Stimulated activated CD8-positive, alpha-beta memory T cell treated with anti-CD3 and anti-CD28 coated beads, Interleukin-15, amount 100 ng/mL, for 48 hours (primary cell): ENCODE measurements around the gene TRIM71.
"Not testable (repeated sequence)": the region's sequence is repeated elsewhere in the genome, so short reads cannot be mapped to it uniquely, and the experiment has no call there.

Source experiments
- DNase-seq, 2 donors: peaks; one replicate each; pipeline ENCODE4 v3.0.0-alpha.2; 2020; ENCODE audit warnings: low read depth in 2 of 2

Gene TRIM71

DNA sequence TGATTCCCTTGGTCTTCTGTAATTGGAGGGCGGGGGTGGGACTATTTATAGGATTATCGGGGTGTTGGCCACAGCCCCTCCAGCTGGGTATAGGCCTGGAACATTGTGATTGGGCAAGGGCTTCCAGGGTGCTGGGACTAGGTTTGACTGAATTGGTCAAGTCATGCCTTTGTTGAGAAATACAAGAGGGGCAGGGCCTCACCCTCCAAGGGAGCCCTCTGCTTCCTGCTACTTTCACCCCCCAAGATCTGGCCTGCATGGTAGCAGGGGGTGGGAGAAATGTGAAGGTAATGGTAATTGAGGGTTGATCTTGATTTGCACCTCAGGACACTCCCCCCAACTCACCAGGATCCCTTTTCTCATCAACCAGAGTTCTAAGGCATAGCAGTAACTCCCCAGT, 25.2 kb downstream of the TRIM71 start:
- no peak for DNase-seq

DNA sequence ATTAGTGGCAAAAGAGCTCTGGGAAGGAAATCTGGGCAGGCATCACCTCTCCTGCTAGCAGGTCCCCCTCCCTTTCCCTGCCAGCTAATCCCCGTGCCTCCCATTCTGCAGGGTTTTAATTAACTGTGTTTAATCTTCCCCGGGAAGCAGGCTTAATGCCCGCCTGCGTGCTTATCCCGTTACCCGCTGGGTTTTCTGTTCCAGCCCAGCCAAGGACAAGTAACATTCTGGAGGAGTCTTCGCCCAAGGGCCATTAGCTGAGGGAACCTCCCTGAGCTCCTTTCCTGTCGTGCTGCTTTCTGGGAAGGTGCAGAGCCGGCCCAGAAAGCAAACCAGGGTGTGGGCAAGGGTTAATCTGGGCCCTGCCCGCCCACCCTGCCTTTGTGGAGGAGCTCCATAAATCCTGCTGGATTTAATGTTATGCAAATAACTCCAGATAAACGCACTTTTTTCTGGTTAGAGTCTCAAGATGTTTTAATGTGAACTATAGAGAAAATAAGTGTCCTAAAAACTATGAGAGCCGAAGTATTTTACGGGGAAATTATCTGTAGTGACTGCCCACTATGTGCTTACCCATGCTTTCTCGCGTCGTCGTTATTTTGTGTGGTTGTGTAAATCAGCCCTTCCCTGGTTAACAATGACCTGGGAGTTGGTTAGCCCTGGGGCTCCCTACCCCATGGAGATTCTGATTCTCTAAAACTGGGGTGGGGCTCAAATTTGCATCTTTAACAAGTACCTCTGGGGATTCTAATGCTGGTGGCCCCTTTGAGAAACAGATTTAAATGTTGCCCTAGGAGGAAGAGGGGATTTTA, 25.9 kb downstream of the TRIM71 start:
- DNase-seq: no peak

DNA sequence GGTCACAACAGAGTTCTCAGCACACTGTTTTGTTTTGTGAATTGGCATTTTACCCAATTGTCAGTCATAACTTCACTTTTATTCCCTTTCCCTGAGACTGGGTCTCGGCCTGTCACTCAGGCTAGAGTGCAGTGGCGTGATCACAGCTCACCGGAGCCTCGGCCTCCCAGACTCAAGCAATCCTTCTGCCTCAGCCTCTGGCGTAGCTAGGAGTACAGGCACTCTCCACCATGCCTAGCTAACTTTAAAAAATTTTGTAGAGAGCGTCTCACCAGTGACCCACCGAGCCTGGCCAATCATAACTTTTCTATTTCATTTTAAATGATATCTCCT, 26.5 kb downstream of the TRIM71 start:
- no peak for DNase-seq

DNA sequence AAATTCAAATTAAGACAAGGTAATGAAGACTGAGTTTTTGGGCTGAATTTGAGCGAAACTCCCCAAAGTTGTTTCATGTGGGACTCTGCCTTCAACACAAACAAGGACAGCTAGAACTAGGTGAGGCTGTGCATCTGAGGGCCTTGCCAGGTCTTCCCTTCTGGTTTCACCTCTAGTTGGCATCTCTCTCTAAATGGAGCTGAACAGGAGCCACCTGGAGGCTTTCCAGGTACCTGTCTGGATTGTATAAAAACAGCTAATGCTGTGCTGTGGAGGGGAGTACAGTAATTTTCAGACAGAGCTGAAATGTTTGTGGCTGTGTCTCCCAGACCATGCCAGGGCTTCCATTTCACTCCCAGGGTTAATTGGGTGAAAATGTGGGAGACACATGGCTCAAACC, 27.1 kb downstream of the TRIM71 start:
- DNase-seq: no peak

DNA sequence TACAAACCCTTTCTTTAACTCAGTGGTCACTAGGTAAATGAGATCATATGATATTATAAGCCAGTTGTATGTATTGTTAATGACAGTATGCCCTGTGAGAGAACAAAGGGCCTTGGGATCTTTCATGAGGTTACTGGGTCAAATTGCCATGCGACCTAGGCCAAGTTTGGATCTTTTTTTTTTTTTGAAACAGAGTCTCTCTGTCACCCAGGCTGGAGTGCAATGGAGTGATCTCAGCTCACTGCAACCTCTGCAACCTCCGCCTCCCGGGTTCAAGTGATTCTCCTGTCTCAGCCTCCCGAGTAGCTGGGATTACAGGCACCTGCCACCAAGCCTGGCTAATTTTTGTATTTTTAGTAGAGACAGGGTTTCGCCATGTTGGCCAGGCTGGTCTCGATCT, 27.7 kb downstream of the TRIM71 start:
- DNase-seq: not testable (repeated sequence)

DNA sequence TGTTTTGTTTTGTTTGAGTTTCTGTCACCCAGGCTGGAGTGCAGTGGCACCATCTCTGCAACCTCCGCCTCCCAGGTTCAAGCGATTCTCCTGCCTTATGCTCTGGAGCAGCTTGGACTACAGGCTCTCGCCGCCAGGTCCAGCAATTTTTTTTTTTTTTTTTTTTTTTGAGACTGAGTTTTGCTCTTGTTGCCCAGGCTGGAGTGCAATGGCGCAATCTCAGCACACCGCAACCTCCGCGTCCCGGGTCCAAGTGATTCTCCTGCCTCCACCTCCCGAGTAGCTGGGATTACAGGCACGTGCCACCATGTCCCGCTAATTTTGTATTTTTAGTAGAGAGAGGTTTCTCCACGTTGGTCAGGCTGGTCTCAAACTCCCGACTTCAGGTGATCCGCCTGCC, 29.2 kb downstream of the TRIM71 start:
- DNase-seq: not testable (repeated sequence)

DNA sequence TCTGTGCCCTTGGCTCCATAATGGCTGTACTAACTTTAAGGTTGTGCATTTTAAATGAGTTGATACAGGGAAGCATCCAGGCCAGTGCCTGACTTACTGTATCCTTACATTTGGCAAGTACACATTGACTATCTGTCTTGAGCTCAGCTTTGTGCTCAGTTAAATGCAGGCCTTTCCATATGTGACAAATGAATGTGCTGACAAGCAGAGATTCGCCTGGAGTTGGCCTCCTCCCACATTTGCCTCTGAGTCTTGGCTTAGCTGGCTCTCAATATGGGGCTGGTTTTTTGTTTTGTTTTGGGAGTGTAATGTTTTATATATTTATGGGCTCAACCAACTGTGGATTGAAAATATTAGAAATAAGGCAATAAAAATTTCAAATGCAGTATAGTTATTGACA, 29.7 kb downstream of the TRIM71 start:
- DNase-seq: no peak

DNA sequence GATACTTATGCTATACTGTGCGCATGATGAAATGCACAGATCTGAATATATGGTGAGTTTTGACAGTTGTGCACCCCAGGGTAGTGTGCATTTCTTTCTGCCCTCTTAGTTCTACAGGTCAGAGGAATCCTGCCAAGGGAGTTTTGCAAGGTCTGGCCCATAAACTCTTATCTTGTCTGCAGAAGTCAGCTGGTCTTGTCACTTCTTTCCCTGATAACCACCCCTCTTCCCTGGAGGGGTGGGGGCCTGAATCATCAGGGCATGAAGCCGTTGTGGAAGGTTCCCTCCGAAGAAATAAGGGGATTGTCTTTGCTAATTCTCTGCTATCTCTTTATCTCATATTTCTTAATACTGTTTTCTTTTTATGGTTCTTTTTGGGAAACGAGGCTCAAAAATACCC, 30.4 kb downstream of the TRIM71 start:
- DNase-seq: no peak

DNA sequence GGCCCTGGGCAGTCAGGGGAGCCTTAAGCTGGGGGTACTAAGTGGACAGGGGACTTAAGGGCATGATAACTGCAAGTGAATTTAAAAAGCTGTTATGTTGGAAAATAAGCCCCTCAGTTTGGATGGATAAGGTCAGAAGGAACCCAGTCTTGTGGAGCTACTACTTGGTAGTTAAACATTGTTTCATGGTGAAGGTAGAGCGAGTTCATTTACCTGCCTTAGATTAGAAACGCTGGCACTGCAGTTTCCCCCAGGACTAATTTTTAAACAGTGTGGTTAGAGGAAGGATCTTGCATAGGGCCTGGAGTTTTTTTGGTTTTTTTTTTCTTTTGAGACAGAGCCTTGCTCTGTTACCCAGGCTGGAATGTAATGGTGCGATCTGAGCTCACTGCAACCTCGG, 31.2 kb downstream of the TRIM71 start:
- DNase-seq: no peak

DNA sequence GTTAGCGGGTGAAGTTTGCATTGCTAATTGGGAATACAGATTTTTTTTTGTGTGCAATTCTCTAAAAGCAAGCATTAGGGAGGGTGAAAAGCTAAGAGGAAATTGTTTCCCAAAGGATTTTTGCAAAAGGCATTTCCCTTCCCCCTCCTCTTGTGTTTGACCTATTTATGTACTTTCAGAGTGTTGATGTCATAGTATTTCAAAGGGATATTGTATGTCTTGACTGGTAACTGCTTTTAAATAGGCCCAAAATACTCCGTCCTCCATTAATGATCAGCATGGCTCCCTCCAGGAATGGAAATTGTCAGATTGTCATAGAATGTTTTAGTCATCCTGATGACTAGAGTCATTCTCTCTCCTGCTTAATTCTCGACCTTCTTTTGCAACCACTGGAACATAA, 32.4 kb downstream of the TRIM71 start:
- no peak for DNase-seq

DNA sequence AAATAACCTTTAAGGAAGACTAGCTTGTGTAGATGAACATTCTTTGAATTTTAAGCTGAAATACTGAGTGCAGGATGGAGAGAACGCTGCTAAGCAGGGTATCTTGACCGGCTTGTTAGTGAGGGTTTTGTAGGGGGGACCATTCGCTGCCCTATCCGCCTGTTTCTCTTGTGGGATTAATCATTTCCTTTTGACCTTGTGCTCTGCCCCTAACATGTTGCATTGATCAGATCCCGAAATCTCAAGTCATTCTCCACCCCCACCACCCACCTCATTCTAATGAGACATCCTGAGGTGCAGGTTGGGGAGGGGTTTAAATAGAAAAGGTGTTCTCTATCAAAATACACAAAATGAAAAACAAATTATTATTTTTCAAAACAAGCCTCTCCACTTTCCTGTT, 32.8 kb downstream of the TRIM71 start:
- no peak for DNase-seq

DNA sequence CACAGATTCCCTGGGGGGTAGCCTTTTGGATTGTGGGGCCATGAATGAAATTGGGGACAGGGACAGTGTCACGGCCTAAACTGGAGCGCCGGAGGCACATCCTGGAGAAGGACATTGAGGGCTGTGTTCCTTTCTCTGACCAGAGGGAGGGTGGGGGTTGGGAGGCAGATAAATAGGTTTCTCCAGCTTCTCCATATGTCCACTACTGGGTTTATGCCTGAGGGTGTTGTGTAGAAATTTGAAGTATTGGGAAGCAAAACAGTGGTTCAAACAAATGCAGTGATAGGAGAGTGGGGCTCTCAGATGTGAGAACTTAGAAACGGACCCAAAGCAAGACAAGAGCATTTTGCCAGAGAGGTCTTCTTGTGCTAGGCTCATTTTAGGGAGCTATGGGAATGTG, 34.3 kb downstream of the TRIM71 start:
- no peak for DNase-seq

DNA sequence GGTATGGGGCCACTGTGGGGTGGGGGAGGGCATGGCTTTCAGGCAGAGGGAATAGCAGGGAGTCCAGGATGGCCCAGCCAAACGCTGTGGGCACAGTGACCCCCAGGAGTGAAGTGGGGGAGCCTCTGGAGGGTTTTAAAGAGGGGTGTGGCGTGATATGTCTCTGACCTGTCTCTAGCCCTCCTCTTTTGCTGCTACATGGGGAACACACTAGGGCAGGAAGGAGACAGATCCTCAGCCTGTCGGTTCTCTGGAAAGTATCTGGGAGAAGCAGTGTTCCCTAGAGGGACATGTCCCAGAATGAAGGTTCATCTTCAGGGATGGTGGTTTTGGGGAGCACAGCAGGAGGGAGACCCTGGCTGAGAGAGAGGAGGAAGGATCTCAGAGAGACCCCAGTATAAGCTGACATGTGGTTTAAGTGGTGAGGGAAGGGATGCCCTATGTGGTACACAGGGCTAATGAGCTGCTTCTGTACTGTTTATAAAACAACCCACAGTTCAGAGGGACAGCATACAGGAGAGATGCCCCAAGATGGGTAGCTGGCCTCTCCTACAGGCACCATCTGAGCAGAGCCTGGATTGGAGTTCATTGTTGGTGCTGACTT, 37.7 kb downstream of the TRIM71 start:
- DNase-seq: no peak

DNA sequence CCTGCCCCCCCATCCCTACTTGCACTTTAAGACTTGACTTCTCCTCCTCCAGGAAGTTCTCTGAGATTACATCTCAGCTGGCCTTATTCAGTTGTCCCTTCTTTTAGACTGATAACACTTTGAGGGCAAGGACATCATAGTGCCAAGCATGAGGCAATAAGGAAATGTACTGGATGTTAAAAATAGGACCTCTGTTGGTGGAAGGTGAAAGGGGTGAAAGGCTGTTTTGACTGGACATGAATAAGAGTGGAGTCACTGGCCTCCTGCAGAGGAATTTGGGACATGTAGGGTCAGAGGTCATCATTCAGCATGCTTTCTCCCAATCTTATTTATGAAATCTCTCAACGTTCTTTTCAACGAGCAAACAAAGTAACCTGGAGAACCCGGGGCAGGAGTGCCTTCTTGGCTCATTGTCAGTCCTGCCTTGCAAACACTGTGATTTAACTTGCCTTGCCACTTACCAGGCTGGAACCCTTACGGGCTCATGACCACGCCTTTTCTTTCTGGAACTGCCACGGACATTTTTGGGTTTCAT, 38.6 kb downstream of the TRIM71 start:
- DNase-seq: no peak

DNA sequence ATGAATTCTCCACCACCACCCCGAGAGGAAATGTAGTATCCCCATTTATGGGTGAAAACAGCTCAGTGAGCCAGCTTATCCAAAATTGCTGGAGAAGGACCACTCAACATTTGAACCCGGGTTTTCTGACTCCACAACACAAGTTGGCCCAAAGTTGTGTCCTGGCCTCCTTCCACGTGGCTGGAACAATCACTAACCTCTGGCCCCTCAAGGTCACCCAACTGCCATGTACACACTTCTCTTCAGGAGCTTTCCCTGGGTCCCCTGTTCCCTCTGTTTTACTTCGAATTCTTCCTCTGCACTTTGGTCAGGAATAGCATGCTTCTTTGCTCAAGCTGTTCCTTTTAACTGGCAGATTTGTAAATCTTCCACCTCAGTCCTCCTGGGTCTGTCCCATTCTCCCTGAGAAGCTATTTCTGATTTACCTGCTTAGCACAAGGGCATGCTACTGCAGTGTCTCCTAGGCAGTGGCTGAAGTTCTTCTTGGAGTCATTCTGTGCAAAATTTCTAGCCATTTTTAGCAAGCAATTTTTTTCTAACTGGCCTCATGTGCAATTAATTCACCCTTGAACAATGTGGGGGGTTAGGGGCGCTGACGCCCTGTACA, 39.2 kb downstream of the TRIM71 start:
- DNase-seq: no peak

DNA sequence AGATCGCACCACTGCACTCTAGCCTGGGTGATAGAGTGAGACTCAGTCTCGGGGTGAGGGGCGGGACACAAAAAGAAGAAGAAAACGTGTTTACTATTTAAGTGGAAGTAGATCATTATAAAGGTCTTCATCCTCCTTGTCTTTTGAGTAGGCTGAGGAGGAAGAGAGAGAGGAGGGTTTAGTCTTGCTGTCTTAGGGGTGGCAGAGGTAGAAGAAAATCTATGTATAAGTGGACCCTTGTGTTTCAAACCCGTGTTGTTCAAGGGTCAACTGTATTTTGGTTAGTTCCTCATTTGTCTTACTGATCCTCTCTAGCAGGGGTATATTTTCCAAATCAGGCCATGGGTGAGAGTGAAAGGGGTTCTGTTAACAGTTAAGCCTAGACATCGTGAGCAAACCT, 40.1 kb downstream of the TRIM71 start:
- no peak for DNase-seq

DNA sequence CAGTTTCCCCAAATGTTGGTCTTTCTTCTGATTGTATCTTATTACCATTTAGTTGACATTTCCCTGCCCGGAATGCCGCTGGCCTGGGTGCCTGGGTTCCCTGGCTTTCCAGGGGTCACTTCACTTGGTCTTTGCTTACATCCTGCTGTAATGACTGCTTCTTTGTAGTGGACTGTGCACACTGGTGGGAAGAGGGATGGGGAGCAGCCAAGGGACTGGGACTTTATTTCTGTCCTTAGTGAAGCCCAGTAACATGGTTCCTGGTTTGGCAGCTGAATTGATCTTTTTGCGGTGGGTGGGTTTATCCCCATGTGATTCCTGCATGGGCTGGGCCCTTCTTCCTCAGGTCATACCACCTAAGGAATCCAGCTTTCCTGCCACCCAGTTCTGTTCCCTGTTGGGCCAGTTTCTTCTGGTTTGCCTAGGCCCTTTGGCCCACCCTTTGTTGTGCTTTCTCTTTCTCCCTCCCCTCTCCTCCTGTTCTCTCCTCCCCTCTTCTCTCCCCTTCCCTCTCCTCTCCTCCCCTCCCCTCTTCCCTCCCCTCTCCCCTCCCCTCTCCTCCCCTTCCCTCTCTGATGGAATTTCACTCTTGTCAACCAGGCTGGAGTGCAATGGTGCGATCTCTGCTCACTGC, 41.9 kb downstream of the TRIM71 start:
- no peak for DNase-seq

DNA sequence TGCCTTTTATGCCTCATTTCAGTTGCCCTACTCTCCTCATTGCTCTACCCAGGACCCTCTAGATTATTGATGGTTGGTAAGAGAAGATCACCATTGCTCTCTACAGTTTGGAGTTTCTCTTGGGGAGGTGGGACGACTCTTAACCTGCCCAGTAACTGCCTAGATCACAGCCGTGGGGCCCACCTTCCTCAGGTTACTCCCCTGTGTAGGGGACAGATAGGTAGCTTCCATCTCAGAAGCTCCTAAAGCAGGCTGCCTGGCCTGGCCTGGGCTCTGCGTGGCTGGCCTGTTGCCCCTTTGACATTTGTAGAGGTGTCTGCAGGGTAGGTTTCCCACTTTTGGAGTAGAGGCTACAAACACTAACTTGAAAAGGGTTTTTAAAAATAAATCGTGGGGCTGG, 42.7 kb downstream of the TRIM71 start:
- no peak for DNase-seq

DNA sequence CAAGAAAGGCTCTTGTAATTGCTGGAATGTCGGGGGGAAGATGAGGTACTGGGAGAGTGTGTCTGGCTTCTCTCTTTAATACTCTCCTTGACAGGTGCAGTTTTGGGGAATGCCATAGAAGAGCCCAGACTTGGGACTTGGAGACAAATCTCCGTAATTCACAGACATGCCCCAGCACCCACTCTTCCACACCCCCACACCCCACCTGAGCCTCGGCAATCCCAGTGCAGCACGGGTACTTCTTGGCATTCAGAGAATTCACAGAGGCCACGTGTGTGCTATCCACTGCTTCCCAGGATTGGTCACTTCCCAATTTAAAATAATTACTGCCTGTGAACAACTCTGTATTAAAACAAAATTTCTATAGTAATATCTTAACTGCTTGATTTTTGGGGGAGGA, 43.9 kb downstream of the TRIM71 start:
- DNase-seq: no peak

DNA sequence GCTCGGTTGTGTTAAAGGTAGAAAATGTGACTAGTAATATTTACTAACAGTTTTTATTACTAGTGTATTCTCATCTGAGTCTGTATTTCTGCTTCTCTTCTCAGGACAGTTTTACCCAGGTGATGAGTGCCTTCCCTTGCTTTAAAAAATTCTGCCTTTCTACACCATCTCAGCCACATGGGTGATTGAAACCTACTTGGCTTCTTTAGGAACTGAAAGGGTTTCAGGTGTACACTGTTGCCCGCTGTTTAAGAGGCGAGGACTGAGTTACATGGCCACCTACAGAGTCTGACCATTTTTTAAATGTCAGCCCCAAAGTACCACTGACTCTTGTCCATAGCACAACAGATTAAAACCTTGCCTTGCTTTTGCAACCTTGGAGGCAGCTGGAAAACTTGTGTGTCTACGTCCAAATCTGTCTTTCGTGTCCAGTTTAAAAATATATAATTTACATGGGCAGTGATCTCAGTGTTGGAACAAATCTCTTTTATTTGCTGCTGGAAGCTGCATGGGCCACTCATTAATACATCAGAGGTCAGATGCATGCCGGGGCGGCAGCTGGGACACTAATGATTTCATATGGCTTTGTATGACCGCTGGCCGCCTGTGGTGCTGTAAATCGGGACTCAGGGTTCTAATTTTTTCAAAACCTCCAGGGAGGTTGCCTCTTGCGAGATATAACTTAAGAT, 44.6 kb downstream of the TRIM71 start:
- no peak for DNase-seq

DNA sequence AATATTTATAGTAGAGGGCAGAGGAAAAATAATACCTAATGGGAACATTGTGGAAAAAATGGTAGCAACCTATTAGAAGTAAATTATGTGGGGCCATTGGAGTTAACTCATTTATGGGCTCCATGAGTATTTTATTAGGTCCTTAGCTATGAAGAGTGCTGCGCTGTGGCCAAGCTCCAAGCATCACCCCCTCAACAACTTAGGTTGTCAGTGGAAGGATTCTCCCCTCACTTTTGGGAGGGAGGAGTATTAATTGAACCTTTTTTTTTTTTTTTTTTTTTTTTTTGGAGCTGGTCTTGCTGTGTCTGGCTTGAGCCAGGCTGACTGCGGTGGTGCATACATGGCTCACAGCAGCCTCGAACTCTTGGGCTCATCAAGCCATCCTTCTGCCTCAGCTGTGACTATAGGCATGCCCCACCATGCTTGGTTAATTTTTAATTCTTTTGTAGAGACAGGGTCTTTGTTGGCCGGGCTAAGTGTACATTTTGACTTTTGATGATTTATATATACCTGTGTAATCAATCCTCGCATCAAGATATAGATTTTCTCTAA, 45.2 kb downstream of the TRIM71 start:
- no peak for DNase-seq

DNA sequence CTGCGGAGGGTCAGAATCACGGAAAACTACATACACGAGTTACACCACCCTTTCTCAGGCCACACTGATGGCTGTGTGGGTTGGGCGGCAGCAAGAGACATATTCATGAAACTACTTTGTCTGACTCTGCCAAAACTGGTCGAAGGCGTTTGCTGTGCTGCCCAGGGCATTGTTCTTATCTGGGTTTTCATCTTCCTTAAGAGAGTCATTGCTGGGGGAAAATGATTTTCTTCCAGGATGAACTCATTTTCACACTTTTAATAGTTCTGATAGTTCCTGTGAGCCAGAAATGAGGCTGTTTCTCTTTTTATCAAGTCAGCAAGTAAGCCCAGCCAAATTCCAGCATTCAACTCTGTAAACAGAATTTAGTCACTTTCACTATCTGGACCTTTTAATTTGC, 47.6 kb downstream of the TRIM71 start:
- DNase-seq: no peak
